Testis (tissue), 2 donors: ENCODE measurements around the gene VPS25.

Source experiments
- CTCF ChIP-seq, 3 experiments: fragments of 450-650 bp in 2 of 3; fragments of 200-600 bp in 1 of 3; sonication (generic) in 1 of 3; IDR thresholded peaks; one replicate each; pipeline ENCODE4 v1.5.1; 2016 to 2019; ENCODE audit warnings: antibody characterized with exemption in 3 of 3, mild to moderate bottlenecking in 2 of 3, moderate library complexity in 1 of 3
- POLR2A ChIP-seq: fragments of 450-650 bp; IDR thresholded peaks from one replicate; pipeline ENCODE4 v1.6.1; 2017; ENCODE audit warnings: antibody characterized with exemption, mild to moderate bottlenecking, moderate library complexity

- no peak for TF ChIP-seq CTCF (IDR thresholded peaks at IDR 0.05)
- TF ChIP-seq POLR2A: no peak
Observed at GRCh38 chr17:42723636-42724035, 49.6 kb upstream of the VPS25 start.
